Measurements from ENCODE around the gene AIDA. TPM values are rescaled to one million over a fixed set of nuclear protein-coding genes. Genes with fewer than 3 reads are reported as not detected.
A peak's percentile ranks its signal among the peaks of the same experiment; 100 is the strongest.

The AIDA gene
- total RNA-seq, 2 donors from 2014 or later: 52.9 to 75.8 TPM

DNA sequence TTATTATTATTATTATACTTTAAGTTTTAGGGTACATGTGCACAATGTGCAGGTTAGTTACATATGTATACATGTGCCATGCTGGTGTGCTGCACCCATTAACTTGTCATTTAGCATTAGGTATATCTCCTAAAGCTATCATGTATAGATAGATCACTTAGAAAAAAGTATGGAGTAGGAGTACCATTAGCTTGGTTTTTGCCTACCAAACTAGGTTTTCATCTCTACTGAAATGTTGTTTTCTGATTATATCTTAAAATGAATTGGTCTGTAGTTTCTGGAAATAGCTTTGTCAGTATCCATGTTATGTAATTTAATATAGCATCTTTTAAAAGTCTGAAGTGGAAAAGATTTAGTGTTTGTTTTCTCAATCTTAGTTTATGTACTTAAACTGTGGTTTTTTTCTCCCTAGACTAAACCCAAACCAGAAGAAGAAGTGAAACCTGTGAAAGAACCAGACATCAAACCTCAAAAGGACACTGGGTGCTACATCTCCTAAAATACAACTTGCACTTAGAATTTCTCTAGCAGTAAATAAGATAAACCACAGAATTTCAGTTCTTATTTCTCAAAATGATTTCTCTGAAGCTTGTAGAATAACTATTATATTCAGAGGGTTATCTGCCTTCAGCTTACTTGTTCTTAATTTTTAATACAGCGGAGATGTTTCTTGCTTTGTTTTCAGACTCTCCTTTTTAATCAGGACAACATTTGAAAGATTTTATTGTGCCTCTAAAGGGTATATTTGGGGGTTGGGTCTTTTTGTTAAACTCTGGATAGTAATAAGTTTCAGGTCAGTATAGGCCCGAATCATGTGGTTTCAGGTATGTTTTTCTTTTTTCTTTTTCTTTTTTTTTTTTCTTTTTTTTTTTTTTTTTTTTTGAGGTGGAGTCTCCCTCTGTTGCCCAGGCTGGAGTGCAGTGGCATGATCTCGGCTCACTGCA, 20.2 kb upstream of the AIDA start:
- no peak for DNase-seq (ENCODE audit: low spot score in 2 of 2)
- H3K9me3 Mint-ChIP-seq: no peaks in the 10 kb centered on the region
- peak in 1 of 2 donors; percentile 82 for ATAC-seq
- H3K36me3 Mint-ChIP-seq: peaks cover 6 to 12% of the 10 kb centered on the region in 2 donors
- H3K27ac Mint-ChIP-seq: no peak overlapping the region

DNA sequence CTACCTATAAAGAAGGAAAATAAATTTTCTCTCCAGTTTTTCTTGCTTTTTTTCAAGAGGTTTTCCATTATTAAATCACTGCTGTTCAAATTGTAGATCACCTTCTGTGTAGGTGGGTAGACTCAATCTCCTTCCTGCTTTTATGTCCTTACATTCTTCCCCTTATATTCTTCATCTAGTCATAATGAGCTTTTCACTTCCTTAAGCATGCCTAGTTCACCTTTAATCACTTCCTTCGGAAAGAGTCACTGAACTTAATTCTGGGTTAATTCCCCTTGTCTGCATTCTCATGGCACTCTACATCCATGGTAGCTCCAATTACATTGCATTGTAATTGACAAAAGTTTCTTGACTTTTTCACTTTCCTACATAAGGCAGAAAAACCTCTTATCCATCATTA, 18.6 kb upstream of the AIDA start:
- Mint-ChIP-seq H3K27ac (no peak overlapping the region), H3K36me3 (peaks cover 6 to 12% of the 10 kb centered on the region in 2 donors), H3K9me3 (no peaks in the 10 kb centered on the region)
- no peak for ATAC-seq
- no peak for DNase-seq (ENCODE audit: low spot score in 2 of 2)

DNA sequence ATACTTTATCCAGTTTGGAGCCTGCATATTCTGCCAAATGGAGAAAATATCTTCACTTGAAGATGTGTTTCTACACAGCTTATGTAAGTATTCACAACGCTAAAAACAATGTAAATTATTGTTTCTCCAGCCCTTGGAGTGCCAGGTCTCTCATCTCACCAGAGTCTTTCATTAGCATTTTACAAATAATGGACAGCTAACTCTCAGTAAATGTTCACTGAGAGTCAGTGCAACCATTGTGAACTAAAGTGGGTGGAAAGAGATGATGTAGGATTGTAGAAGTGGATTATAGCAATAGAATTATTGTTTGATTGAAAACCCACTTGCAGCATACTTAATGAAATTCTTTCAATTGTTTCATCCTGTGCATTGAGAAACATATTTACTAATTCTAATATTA, 16.5 kb upstream of the AIDA start:
- peaks cover 11 to 18% of the 10 kb centered on the region in 2 donors for H3K36me3 Mint-ChIP-seq
- H3K27ac Mint-ChIP-seq: no peak overlapping the region
- no peak for DNase-seq (ENCODE audit: low spot score in 2 of 2)
- H3K9me3 Mint-ChIP-seq: no peaks in the 10 kb centered on the region
- no peak for ATAC-seq

DNA sequence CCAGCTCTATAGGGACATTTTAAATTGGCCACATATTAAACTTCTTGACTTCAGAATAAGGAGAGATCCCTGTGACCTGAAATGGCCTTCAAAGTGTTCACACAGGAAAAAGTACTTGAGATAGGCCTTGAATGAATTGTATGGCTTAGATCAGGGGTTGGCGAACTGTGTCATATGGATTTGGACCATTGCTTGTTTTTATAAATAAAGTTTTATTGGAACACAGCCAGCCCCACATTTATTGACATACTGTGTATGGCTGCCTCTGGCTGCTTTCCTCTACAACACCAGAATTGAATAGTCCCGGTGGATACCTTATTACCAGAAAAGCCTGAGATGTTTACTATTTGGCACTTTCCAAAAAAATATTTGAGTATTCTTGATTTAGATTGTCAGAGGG, 4.1 kb upstream of the AIDA start:
- Mint-ChIP-seq H3K36me3 (peaks cover 30 to 32% of the 10 kb centered on the region in 2 donors), H3K27ac (peak overlapping the region in 1 of 2 donors; percentile 55), H3K9me3 (no peaks in the 10 kb centered on the region)
- ATAC-seq (no peak), DNase-seq (ENCODE audit: low spot score in 2 of 2) (no peak)

DNA sequence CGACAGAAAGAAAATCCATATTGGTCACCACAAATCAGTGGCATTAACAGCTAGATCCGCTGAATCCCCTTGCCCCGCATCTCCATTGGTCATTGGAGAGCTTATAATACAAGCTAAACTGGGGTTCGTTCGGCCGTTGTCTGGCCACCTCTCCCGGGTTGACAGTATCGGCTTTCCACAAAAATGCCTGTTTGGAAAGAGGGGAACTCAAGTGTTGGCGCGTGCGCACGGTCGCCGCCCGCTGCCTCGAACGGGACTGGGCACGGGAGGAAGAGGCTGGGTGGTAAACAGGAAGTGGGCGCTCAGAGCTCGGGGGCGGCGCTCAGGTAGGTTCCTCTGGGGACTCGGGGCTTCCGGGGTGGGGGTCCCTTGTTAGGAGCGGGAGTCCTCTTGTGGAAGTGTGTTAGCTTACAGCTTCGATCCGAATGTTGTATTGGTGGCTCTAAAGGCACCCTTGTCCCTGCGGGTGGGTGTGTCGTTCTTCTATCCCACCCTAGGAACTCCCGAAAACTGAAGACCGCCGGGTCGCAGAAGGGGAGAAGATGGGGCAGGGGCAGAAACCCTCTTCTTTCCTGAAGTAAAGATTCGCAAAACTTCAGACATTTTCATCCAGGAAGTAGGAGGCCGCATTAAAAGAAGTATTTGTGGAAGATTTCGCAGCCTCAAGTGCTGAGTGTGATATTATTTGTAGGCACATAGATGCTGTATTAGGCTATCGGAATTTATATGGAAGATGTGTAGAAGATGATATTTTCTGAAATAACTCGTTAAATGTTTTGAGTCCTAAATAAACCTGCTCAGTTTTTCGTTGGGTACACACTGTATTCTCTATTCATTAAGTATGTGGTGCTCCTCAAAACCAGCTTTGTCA, 1.0 kb upstream of the AIDA start:
- ATAC-seq (peak; percentile 71 to 75), DNase-seq (ENCODE audit: low spot score in 2 of 2) (peak; percentile 80 to 87)
- H3K36me3 Mint-ChIP-seq: peaks cover 35 to 51% of the 10 kb centered on the region in 2 donors
- H3K9me3 Mint-ChIP-seq: no peaks in the 10 kb centered on the region
- peak overlapping the region; percentile 99 to 100 for H3K27ac Mint-ChIP-seq

- DNase-seq (ENCODE audit: low spot score in 2 of 2) (peak; percentile 43 to 72), ATAC-seq (peak; percentile 54 to 60)
- peak overlapping the region; percentile 97 to 100 for H3K27ac Mint-ChIP-seq
- H3K9me3 Mint-ChIP-seq: no peaks in the 10 kb centered on the region
- peaks cover 35 to 53% of the 10 kb centered on the region in 2 donors for H3K36me3 Mint-ChIP-seq
Observed at GRCh38 chr1:222711319-222712252, 705 bp downstream of the AIDA start.

DNA sequence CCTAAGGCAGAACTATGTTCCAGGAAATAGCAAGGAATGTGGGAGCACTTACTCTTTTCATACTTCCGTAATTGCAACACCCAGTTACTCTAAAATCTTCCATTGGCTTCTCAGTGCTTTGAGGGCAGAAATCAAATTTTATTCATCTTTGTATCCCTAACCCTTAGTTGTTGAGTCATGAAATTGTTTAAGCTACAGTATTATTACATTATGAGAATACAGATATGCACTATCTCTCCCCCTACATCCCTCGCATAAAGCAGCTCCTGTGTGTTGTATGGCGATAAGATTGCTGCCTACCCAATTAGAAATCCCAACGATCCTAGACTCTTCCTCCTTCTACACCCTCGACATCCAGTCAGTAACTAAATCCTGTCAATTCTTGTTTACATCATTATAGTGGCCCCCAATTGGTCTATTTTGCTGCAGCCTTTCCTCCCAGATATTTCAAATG, 2.6 kb downstream of the AIDA start:
- peaks cover 35 to 65% of the 10 kb centered on the region in 2 donors for H3K36me3 Mint-ChIP-seq
- H3K9me3 Mint-ChIP-seq: no peaks in the 10 kb centered on the region
- DNase-seq (ENCODE audit: low spot score in 2 of 2) (no peak), ATAC-seq (no peak)
- no peak overlapping the region for H3K27ac Mint-ChIP-seq

DNA sequence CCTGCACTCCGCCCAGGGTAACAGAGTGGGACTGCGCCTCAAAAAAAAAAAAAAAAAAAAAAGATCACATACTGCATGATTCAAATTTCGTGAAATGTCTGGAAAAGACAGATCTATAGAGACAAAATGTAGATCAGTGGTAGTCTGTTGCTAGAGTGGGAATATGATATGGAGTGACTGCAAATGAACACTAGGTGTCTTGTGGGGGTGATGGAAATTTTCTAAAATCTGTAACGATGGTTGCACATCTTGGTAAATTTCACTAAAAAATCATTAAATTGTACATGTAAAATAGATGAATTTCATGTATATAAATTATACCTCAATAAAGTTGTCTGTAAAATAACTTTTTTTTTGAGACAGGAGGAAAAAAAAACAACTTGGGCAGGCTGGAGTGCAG, 5.5 kb downstream of the AIDA start:
- no peaks in the 10 kb centered on the region for H3K9me3 Mint-ChIP-seq
- DNase-seq (ENCODE audit: low spot score in 2 of 2) (no peak), ATAC-seq (no peak)
- H3K36me3 Mint-ChIP-seq: peaks cover 21 to 59% of the 10 kb centered on the region in 2 donors
- H3K27ac Mint-ChIP-seq: no peak overlapping the region

DNA sequence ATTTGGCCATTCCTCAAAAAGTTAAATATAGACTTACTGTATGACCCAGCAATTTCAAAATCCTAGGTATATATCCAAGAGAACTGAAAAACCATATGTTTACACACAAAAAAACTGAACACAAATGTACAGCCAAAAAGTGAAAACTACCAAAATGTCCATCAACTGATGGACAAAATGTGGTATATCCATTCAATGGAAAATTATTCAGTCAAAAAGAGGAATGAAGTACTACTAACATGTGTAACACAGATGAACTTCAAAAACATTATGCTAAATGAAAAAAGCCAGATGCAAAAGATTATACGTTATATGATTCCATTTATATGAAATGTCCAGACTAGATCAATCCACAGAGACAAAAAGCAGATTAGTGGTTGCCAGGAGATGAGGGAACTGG, 8.0 kb downstream of the AIDA start:
- H3K9me3 Mint-ChIP-seq: no peaks in the 10 kb centered on the region
- ATAC-seq (no peak), DNase-seq (ENCODE audit: low spot score in 2 of 2) (no peak)
- H3K27ac Mint-ChIP-seq: no peak overlapping the region
- peaks cover 6 to 47% of the 10 kb centered on the region in 2 donors for H3K36me3 Mint-ChIP-seq

DNA sequence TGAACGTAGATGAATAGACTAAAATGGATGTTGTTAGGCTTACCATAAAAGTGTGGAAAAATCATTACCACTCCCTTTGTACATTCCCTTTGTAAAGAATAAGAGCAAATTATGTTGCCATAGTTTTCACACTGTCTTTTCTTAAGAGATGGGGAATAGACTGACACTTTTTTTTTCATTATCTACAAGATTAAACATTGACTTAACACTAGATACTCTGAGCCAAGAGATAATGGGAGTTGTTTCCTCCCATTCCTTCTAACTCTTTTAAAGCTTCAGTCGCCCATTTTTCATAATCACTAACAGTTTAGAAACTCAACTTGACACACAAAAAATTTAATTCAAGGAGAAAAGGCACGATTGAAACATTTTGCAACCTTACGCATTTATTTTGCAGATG, 10.1 kb downstream of the AIDA start:
- Mint-ChIP-seq H3K36me3 (peaks cover 6 to 43% of the 10 kb centered on the region in 2 donors), H3K9me3 (no peaks in the 10 kb centered on the region), H3K27ac (no peak overlapping the region)
- DNase-seq (ENCODE audit: low spot score in 2 of 2) (no peak), ATAC-seq (no peak)

DNA sequence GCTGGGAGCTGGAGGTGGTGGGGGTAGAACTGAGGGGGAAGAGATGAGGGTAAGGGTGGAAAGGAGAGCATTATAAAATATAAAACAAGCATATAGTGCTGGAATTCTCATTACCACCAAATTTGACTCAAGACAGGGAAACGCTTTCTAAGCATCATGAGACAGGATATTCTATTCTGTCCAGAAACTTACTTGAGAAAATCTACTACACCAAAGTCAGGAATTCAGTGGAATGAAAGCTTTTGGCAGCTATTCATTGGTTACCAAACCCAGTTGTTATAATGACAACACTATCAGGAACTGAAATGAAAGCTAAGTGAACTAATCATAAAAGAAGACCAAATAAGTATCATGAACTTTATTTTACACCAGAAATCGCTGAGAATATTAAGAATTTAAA, 14.5 kb downstream of the AIDA start:
- DNase-seq (ENCODE audit: low spot score in 2 of 2) (no peak), ATAC-seq (no peak)
- Mint-ChIP-seq H3K27ac (no peak overlapping the region), H3K9me3 (no peaks in the 10 kb centered on the region), H3K36me3 (peaks cover 6 to 13% of the 10 kb centered on the region in 2 donors)

- DNase-seq (ENCODE audit: low spot score in 2 of 2) (no peak), ATAC-seq (peak in 1 of 2 donors; percentile 66)
- H3K27ac Mint-ChIP-seq: peak overlapping the region in 1 of 2 donors; percentile 87
- peaks cover under 1 to 13% of the 10 kb centered on the region in 2 donors for H3K36me3 Mint-ChIP-seq
- H3K9me3 Mint-ChIP-seq: no peaks in the 10 kb centered on the region
Observed at GRCh38 chr1:222697203-222697602, 15.1 kb downstream of the AIDA start.

- no peak for DNase-seq (ENCODE audit: low spot score in 2 of 2)
- peak overlapping the region in 1 of 2 donors; percentile 87 for H3K27ac Mint-ChIP-seq
- ATAC-seq: no peak
- H3K9me3 Mint-ChIP-seq: no peaks in the 10 kb centered on the region
- peaks cover 0 to 13% of the 10 kb centered on the region in 2 donors for H3K36me3 Mint-ChIP-seq
Observed at GRCh38 chr1:222696741-222697140, 15.6 kb downstream of the AIDA start.

DNA sequence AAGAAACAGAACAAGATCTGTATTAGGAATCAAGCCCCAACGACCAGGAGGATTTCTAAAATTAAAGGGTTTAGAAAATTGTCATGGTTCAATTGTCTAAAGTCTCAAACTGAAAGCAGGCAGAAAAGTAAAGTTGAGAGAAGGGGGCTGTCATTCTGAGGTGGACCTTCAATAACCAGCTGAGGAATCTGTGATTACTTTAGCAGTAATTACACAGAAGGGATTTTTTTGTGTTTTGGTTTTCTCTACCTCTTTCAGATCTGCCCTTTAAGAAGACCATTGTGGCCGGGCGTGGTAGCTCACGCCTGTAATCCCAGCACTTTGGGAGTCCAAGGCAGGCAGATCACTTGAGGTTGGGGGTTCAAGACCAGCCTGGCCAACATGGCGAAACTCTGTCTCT, 17.4 kb downstream of the AIDA start:
- DNase-seq (ENCODE audit: low spot score in 2 of 2): no peak
- no peak for ATAC-seq
- Mint-ChIP-seq H3K9me3 (no peaks in the 10 kb centered on the region), H3K36me3 (peaks cover 0 to 8% of the 10 kb centered on the region in 2 donors), H3K27ac (no peak overlapping the region)

GRCh38 chr1:222691016-222691415, 21.3 kb downstream of the AIDA start:
- ATAC-seq: no peak
- no peak overlapping the region for H3K27ac Mint-ChIP-seq
- DNase-seq (ENCODE audit: low spot score in 2 of 2): no peak
- peaks cover 0 to 6% of the 10 kb centered on the region in 2 donors for H3K36me3 Mint-ChIP-seq
- no peaks in the 10 kb centered on the region for H3K9me3 Mint-ChIP-seq

- H3K27ac Mint-ChIP-seq: no peak overlapping the region
- H3K9me3 Mint-ChIP-seq: no peaks in the 10 kb centered on the region
- no peak for DNase-seq (ENCODE audit: low spot score in 2 of 2)
- no peak for ATAC-seq
- no peaks in the 10 kb centered on the region for H3K36me3 Mint-ChIP-seq
Observed at GRCh38 chr1:222680080-222680479, 32.2 kb downstream of the AIDA start.
